Smooth muscle cell (in vitro differentiated cells): ENCODE results near the gene AK9. TPM values are rescaled to one million over a fixed set of nuclear protein-coding genes. Genes with fewer than 3 reads are reported as not detected.

Experiments used
- DNase-seq: peaks from one replicate; lab custom pipeline; 2025; ENCODE audit not compliant: unreplicated experiment; lab: John Stamatoyannopoulos, UW
- H2AFZ ChIP-seq: fragments of 200-600 bp; sonication (generic); 2 replicates; pipeline ENCODE4 v1.6.0; 2016; ENCODE audit warnings: antibody characterized with exemption, low read depth, mild to moderate bottlenecking
- H3F3A ChIP-seq: fragments of 200-600 bp; sonication (generic); 2 replicates; pipeline ENCODE4 v1.6.0; 2017; ENCODE audit warnings: antibody characterized with exemption, low read depth
- H3K27ac ChIP-seq: fragments of 200-600 bp; sonication (generic); 2 replicates; pipeline ENCODE4 v1.5.1; 2016; ENCODE audit warnings: low read depth, mild to moderate bottlenecking
- H3K27me3 ChIP-seq: fragments of 200-600 bp; sonication (generic); 2 replicates; pipeline ENCODE4 v1.6.1; 2016; ENCODE audit warnings: low read depth, mild to moderate bottlenecking
- H3K36me3 ChIP-seq: fragments of 200-600 bp; sonication (generic); 2 replicates; pipeline ENCODE4 v1.5.1; 2016; ENCODE audit warnings: low read depth
- H3K4me1 ChIP-seq: fragments of 200-600 bp; sonication (generic); 2 replicates; pipeline ENCODE4 v1.5.1; 2016; ENCODE audit warnings: low read depth
- H3K4me2 ChIP-seq: fragments of 200-600 bp; sonication (generic); 2 replicates; pipeline ENCODE4 v1.6.0; 2016; ENCODE audit warnings: mild to moderate bottlenecking
- H3K4me3 ChIP-seq: fragments of 200-600 bp; sonication (generic); 2 replicates; pipeline ENCODE4 v1.5.1; 2016; ENCODE audit warnings: mild to moderate bottlenecking
- H3K79me2 ChIP-seq: fragments of 200-600 bp; sonication (generic); 2 replicates; pipeline ENCODE4 v1.6.0; 2016; ENCODE audit warnings: low read depth, mild to moderate bottlenecking
- H3K9ac ChIP-seq: fragments of 200-600 bp; sonication (generic); 2 replicates; pipeline ENCODE4 v1.6.0; 2016; ENCODE audit warnings: low read depth
- H3K9me3 ChIP-seq: fragments of 200-600 bp; sonication (generic); replicated peaks from 2 replicates; pipeline ENCODE4 v1.5.1; 2016; ENCODE audit warnings: low read depth
- H4K20me1 ChIP-seq: fragments of 200-600 bp; sonication (generic); 2 replicates; pipeline ENCODE4 v1.6.0; 2016; ENCODE audit warnings: low read depth
- CTCF ChIP-seq: fragments of 200-600 bp; sonication (generic); IDR thresholded peaks from 2 replicates; pipeline ENCODE4 v1.5.1; 2017; ENCODE audit warnings: borderline replicate concordance, mild to moderate bottlenecking, antibody characterized with exemption; ENCODE audit not compliant: insufficient read depth, poor library complexity, severe bottlenecking
- WGBS: methylation state at CpG from one replicate; pipeline ENCODE4 v1.1.7; 2016; ENCODE audit warnings: low lambda C conversion rate; 5-methylcytosine and 5-hydroxymethylcytosine counted together
- polyA plus RNA-seq: library from polyadenylated mRNA; unstranded; fragments of >200 nt; fragmentation: Nextera tagmentation; extraction: Ambion mirVana; gene quantifications from 2 replicates; pipeline ENCODE4 v1.2.1, GENCODE V29; 2016
- total RNA-seq: library from RNA; depleted of rRNA; stranded (reverse); fragments of >200 nt; gene quantifications from 2 replicates; pipeline ENCODE4 v1.2.3, GENCODE V29; 2014

Gene AK9
- total and polyA plus RNA-seq, 2 experiments from 2014 or later: 1.9 to 7.2 TPM

GRCh38 chr6:109456710-109457561 lies 234.1 kb downstream of the AK9 start:
- 68% methylated on average over 16 of the region's 16 CpGs for WGBS
- DNase-seq: no peak
- no peak overlapping the region for H2AFZ ChIP-seq
- H3K9ac ChIP-seq: no peak overlapping the region
- no peaks in the 10 kb centered on the region for H4K20me1 ChIP-seq
- H3K4me2 ChIP-seq: peak overlapping the region; percentile 86
- no peaks in the 10 kb centered on the region for H3K79me2 ChIP-seq
- H3K27ac ChIP-seq: no peak overlapping the region
- H3K36me3 ChIP-seq: no peaks in the 10 kb centered on the region
- no peaks in the 10 kb centered on the region for H3K9me3 ChIP-seq
- peaks cover 18% of the 10 kb centered on the region for H3K4me1 ChIP-seq
- TF ChIP-seq CTCF: no peak
- H3K27me3 ChIP-seq: no peaks in the 10 kb centered on the region
- H3K4me3 ChIP-seq: peak overlapping the region; percentile 75
- H3F3A ChIP-seq: peaks cover 11% of the 10 kb centered on the region

- no peak overlapping the region for H3K27ac ChIP-seq
- peak overlapping the region; percentile 86 for H3K4me2 ChIP-seq
- no peaks in the 10 kb centered on the region for H3K36me3 ChIP-seq
- no peak overlapping the region for H3K9ac ChIP-seq
- WGBS: 3% methylated on average over 37 of the region's 38 CpGs
- no peaks in the 10 kb centered on the region for H3K27me3 ChIP-seq
- peak overlapping the region; percentile 90 for H2AFZ ChIP-seq
- no peaks in the 10 kb centered on the region for H3K79me2 ChIP-seq
- no peak for TF ChIP-seq CTCF
- H3F3A ChIP-seq: peaks cover 9% of the 10 kb centered on the region
- H3K9me3 ChIP-seq: no peaks in the 10 kb centered on the region
- H3K4me3 ChIP-seq: peak overlapping the region; percentile 75
- H4K20me1 ChIP-seq: no peaks in the 10 kb centered on the region
- H3K4me1 ChIP-seq: peaks cover 18% of the 10 kb centered on the region
- no peak for DNase-seq
These were observed 234.9 kb downstream of the AK9 start for GRCh38 chr6:109456111-109456583.

- WGBS: 0% methylated on average over 42 of the region's 70 CpGs
- H3K27ac ChIP-seq: no peak within 1 kb of the TSS
- no peaks in the 10 kb centered on the region for H3K27me3 ChIP-seq
- no peaks in the 10 kb centered on the region for H3K9me3 ChIP-seq
- peaks cover 5% of the 10 kb centered on the region for H3F3A ChIP-seq
- no peak within 1 kb of the TSS for H3K9ac ChIP-seq
- peak; percentile 18 for TF ChIP-seq CTCF
- peak within 1 kb of the TSS; percentile 75 for H3K4me3 ChIP-seq
- peaks cover 15% of the 10 kb centered on the region for H3K4me1 ChIP-seq
- peak within 1 kb of the TSS; percentile 90 for H2AFZ ChIP-seq
- H3K4me2 ChIP-seq: peak within 1 kb of the TSS; percentile 86
- H3K79me2 ChIP-seq: no peaks in the 10 kb centered on the region
- DNase-seq: no peak
- no peaks in the 10 kb centered on the region for H4K20me1 ChIP-seq
- H3K36me3 ChIP-seq: no peaks in the 10 kb centered on the region
These were observed 235.4 kb downstream of the AK9 start, which contains the start of gene MICAL1 for GRCh38 chr6:109455437-109456110. Gene MICAL1 (minus strand): TSS chr6:109455772. CDS start chr6:109454196, 1,576 bp downstream.
